Heart left ventricle (tissue), 13 donors: ENCODE results near the gene KRTAP13-3.

Source experiments
- POLR2A ChIP-seq, 2 donors: fragments of 450-650 bp; IDR thresholded peaks; one replicate each; pipeline ENCODE4 v1.6.1; 2017; ENCODE audit warnings: antibody characterized with exemption in 2 of 2, mild to moderate bottlenecking in 2 of 2, moderate library complexity in 2 of 2
- TF ChIP-seq, protein P1 (sequence below), 12 donors: fragments of 200-600 bp; sonication (generic) in 4 of 12; IDR thresholded peaks; one replicate each; pipeline versions ENCODE4 v1.5.0 to v1.8.0; 2018 to 2022; ENCODE audit warnings: antibody characterized with exemption in 12 of 12, mild to moderate bottlenecking in 5 of 12
- donor health status: ischemic (EF 13 %, LVEDD 7.1; RV severe dilation, severe dysfunction).
- donor health status: DM: no; HTN: yes; CAD: no.
- donor health status: DM: no; HTN: no; CAD: no.
- donor health status: ischemic (EF 25% LVEDD 6.9; RV normal size, moderate dysfunction).
- donor health status: ischemic (EF 25% LVEDD 5.7; RV mildly dilated, moderate dysfunction).
- donor health status: ischemic (EF 35%, LVEDD 5.7; RV mildly dilated, moderate dysfunction).
- donor health status: nonischemic (EF 11% LVEDD 7.7; RV severe dilation, severe dysfunction).
- donor health status: DM: yes; HTN: yes; CAD: no.
- donor health status: PGD.
- donor health status: ischemic (EF 29% LVEDD 5.4; RV normal size, mild dysfunction).
- donor health status: nonischemic (EF 23%, LVEDD 6.1; RV moderate dilation, normal function).

DNA sequence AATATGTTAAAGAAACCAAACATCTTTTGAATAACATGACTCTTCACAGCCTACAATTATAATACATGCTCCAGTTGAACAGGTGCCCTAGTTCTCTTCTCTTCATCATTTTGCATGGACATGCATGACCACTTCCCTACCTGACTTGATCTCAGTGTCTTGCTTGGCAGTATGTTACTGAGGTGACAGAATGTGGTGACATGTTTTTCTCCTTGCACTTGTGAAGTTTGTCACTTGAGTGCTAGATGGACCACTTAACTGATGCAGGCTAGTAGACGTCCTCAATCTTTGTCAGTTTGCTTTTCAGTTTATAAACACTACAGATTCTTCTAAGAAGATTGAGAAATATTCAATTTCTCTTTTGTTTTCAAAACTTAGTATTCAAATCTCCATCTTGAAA lies 43.5 kb downstream of the KRTAP13-3 start:
- TF ChIP-seq, protein P1, sequence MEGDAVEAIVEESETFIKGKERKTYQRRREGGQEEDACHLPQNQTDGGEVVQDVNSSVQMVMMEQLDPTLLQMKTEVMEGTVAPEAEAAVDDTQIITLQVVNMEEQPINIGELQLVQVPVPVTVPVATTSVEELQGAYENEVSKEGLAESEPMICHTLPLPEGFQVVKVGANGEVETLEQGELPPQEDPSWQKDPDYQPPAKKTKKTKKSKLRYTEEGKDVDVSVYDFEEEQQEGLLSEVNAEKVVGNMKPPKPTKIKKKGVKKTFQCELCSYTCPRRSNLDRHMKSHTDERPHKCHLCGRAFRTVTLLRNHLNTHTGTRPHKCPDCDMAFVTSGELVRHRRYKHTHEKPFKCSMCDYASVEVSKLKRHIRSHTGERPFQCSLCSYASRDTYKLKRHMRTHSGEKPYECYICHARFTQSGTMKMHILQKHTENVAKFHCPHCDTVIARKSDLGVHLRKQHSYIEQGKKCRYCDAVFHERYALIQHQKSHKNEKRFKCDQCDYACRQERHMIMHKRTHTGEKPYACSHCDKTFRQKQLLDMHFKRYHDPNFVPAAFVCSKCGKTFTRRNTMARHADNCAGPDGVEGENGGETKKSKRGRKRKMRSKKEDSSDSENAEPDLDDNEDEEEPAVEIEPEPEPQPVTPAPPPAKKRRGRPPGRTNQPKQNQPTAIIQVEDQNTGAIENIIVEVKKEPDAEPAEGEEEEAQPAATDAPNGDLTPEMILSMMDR (IDR thresholded peaks at IDR 0.05) = no peak
- no peak for TF ChIP-seq POLR2A (IDR thresholded peaks at IDR 0.05)
